Measurements from ENCODE around the gene PVALEF.

DNA sequence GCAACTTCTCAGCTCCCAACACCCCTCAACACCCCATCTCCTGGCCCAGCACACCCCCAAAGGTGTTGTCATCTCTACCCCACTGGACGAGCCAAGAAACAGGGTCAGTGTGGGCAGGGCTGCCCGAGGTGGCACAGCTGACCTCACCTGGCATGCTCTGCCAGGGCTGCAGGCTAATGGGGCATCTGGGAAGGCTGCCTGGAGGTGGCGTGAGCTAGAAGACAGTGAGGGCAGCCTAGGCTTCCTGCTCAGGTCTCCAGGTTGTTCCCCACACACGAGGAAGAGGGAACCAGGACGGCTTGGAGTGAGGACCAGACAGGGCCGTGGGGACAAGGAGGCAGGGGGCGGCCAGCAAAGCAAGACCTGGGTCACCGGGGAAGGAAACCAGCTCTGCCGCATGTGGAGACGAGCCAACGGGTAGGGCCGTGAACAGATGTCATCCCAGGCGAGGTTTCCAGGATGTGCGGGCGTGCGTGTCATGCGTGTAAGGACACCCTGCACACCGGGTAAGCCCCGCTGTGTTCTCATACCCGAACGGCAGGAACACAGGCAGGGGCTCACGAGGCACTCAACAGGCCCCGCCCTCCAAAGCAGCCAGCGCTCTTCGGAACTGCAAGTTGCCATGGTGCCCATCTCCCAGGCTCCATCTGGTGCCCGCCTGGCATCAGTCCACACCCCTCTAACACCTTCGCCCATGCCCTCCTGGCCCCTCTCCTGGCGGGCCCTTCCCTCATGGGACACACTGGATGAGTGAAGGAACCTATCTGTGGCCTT, 29.6 kb upstream of the PVALEF start:
- TF ChIP-seq, protein P1, sequence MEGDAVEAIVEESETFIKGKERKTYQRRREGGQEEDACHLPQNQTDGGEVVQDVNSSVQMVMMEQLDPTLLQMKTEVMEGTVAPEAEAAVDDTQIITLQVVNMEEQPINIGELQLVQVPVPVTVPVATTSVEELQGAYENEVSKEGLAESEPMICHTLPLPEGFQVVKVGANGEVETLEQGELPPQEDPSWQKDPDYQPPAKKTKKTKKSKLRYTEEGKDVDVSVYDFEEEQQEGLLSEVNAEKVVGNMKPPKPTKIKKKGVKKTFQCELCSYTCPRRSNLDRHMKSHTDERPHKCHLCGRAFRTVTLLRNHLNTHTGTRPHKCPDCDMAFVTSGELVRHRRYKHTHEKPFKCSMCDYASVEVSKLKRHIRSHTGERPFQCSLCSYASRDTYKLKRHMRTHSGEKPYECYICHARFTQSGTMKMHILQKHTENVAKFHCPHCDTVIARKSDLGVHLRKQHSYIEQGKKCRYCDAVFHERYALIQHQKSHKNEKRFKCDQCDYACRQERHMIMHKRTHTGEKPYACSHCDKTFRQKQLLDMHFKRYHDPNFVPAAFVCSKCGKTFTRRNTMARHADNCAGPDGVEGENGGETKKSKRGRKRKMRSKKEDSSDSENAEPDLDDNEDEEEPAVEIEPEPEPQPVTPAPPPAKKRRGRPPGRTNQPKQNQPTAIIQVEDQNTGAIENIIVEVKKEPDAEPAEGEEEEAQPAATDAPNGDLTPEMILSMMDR (optimal IDR thresholded peaks at IDR 0.05 in 1 of 3, IDR thresholded peaks at IDR 0.05 in 1 of 3, conservative IDR thresholded peaks at IDR 0.05 in 1 of 3; ENCODE audit: extremely low read depth in 1 of 3, insufficient read depth in 2 of 3, low read length in 3 of 3): no peak
- TF ChIP-seq EZH2 (IDR thresholded peaks at IDR 0.05; ENCODE audit: low read length): no peak

All from keratinocyte (primary cell).